ENCODE results near the gene OSBPL1A. TPM values are rescaled to one million over a fixed set of nuclear protein-coding genes. Genes with fewer than 3 reads are reported as not detected.
A peak's percentile ranks its signal among the peaks of the same experiment; 100 is the strongest.

OSBPL1A gene
- total RNA-seq, 8 experiments from 2014 or later: 15.2 to 42.4 (median 23.9) TPM

DNA sequence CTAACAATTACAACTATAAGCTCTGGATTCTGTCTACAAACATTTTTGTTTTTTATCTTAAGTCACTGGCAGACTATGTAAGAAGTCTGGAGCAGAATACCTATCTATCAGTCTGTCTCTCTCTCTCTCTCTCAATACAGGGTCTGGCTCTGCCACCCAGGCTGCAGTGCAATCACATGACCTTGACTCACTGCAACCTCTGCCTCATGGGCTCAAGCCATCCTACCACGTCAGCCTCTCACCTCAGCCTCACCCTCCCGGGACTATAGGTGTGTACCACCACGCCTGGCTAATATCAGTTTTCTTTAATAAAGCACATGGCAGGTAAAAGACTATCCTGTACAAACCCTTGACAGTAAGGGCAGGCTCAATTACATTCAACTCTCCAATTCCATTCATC lies 96.9 kb downstream of the OSBPL1A start:
- Histone ChIP-seq H3K4me3 (no peak overlapping the region), H3K27ac (no peak overlapping the region), H3K4me1 (replicated peaks in 1 of 2) (no peaks in the 10 kb centered on the region)
- no peak for ATAC-seq (replicated peaks in 6 of 8)
- 60 to 100% (median 90%) methylated on average over 1 to 3 of the region's 3 CpGs; no CpG with 5 or more reads in 1 of the 10 experiments for WGBS, 10 experiments
- in situ Hi-C loops (cut with MboI; ENCODE audit: low pct_unique_long_range_greater_than_20kb in 2 of 9, low sequenced_read_pairs in 9 of 9, unreplicated experiment in 9 of 9): no loop called here

DNA sequence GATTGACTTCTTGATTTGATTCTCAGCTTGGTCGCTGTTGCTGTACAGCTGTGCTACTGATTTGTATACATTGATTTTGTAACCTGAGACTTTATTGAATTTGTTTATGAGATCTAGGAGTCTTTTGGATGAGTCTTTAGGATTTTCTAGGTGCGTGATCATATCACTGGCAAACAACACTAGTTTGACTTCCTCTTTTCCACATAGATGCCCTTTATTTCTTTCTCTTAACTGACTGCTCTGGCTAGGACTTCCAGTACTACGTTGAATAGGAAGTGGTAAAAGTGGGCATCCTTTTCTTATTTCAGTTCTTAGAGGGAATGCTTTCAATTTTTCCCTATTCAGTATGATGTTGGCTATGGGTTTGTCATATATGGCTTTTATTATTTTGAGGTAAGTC lies 101.3 kb downstream of the OSBPL1A start:
- Histone ChIP-seq H3K4me1 (replicated peaks in 1 of 2) (no peaks in the 10 kb centered on the region), H3K4me3 (no peak overlapping the region), H3K27ac (no peak overlapping the region)
- 65 to 100% (median 92%) methylated on average over 2 to 3 of the region's 3 CpGs; no CpG with 5 or more reads in 1 of the 10 experiments for whole genome bisulfite sequencing, 10 experiments
- no peak for ATAC-seq (replicated peaks in 6 of 8)
- in situ Hi-C loops (cut with MboI; ENCODE audit: low pct_unique_long_range_greater_than_20kb in 2 of 9, low sequenced_read_pairs in 9 of 9, unreplicated experiment in 9 of 9): no loop called here

DNA sequence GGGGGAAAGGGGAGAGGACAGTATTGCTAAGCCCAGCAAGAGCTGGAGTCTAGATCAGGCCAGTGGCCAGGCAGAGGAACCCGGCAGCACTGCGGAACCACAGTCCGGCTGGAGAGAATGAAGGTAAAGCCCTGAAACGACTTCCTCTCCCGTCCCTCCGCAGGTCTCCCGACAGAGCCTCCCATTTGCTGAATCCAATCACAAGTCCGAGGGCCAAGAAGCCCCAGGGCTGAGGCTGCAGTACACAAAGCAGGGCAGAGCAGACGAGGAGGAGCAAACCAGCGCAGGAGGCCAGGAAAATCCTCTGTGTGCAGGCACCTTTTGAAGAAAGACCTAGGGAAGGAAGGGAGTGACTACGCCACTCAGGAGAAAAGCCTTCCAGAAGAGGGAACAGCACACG lies 104.4 kb downstream of the OSBPL1A start:
- in situ Hi-C loops (cut with MboI; ENCODE audit: low pct_unique_long_range_greater_than_20kb in 2 of 9, low sequenced_read_pairs in 9 of 9, unreplicated experiment in 9 of 9): no loop called here
- Histone ChIP-seq H3K27ac (no peak overlapping the region), H3K4me1 (replicated peaks in 1 of 2) (no peaks in the 10 kb centered on the region), H3K4me3 (no peak overlapping the region)
- ATAC-seq (replicated peaks in 6 of 8): no peak
- WGBS, 10 experiments: 65 to 100% (median 82%) methylated on average over 1 to 7 of the region's 12 CpGs; no CpG with 5 or more reads in 3 of the 10 experiments

DNA sequence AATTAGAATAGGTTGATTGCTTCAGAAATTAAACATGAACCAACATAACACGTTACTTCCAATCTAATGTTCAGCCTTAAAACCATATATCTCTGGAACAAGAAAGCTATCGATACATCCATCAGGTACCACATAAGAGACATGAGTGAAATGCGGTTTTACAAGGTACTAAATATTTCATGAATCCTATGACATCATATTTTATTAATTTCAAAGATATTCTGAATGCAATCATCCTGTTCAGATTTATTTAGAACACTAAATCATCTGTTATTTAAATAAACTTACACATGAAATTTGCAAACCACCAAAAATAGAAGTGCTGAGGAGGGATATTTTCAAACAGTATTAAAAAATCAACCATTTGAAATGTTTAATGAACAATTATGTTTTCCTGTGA lies 119.0 kb downstream of the OSBPL1A start:
- 20 to 100% (median 91%) methylated on average over 1 to 3 of the region's 3 CpGs for WGBS, 10 experiments
- Histone ChIP-seq H3K27ac (no peak overlapping the region), H3K4me1 (replicated peaks in 1 of 2) (no peaks in the 10 kb centered on the region), H3K4me3 (no peak overlapping the region)
- ATAC-seq (replicated peaks in 6 of 8): no peak
- in situ Hi-C loops (cut with MboI; ENCODE audit: low pct_unique_long_range_greater_than_20kb in 2 of 9, low sequenced_read_pairs in 9 of 9, unreplicated experiment in 9 of 9): no loop called here

DNA sequence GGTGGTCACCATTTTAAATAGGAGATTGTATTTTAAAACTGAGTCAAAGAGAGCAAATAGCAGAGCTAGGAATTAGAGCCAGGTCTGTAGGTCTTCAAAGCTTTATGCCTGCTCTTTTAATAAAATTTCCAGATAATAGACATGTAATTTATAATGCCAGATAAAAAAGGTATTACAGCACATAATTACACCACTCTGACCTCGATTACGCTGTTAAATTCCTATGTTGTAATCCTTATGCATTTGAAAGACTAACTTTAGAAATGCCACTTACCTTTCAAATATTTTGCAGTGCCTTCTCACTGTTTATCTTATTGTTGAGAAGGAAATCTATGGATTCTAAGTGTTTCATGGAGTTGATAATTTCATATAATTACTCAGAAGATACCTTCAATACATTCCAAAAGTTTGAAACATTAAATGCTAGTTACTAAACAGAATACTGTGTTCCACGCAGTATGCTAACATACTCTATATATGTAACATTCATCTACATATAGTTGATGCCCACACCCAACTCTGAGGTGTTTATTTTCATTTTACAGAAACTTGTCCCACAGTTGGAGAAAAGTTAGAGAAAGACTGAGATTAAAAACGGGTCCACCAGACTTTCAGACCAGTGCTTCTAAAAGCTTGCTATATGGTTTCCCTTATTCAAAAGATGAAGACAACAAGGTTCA lies 120.0 kb downstream of the OSBPL1A start:
- Histone ChIP-seq H3K27ac (no peak overlapping the region), H3K4me3 (no peak overlapping the region), H3K4me1 (replicated peaks in 1 of 2) (no peaks in the 10 kb centered on the region)
- ATAC-seq (replicated peaks in 6 of 8): peak in 3 of 8 experiments; percentile 54 to 83 (median 68)
- in situ Hi-C loops (cut with MboI; ENCODE audit: low pct_unique_long_range_greater_than_20kb in 2 of 9, low sequenced_read_pairs in 9 of 9, unreplicated experiment in 9 of 9): no loop called here
- WGBS, 10 experiments: 5 to 100% (median 72%) methylated on average over 3 to 4 of the region's 4 CpGs; no CpG with 5 or more reads in 1 of the 10 experiments

DNA sequence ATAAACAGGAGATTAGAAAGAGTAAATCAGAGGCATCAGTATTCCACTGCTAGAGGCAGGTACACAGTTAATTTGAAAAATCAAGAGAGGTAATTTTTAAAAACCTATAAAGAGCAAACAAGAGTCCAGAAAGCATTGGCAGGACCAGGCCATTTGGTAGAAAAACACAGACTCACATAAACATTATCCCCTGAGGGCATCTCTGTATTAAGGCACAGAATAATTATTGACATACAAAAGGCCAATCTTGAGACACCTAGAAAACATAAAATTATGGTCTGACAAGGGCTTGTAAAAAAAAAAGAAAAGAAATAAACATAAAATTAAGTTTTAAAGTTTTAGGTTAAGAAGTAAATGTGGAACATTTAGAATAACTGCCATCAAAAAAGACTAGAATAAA lies 120.6 kb downstream of the OSBPL1A start:
- in situ Hi-C loops (cut with MboI; ENCODE audit: low pct_unique_long_range_greater_than_20kb in 2 of 9, low sequenced_read_pairs in 9 of 9, unreplicated experiment in 9 of 9): no loop called here
- no peak overlapping the region for H3K4me3 ChIP-seq
- no peak overlapping the region for H3K27ac ChIP-seq
- H3K4me1 ChIP-seq (replicated peaks in 1 of 2): peaks cover 0 to 3% of the 10 kb centered on the region in 2 donors
- ATAC-seq (replicated peaks in 6 of 8): no peak

DNA sequence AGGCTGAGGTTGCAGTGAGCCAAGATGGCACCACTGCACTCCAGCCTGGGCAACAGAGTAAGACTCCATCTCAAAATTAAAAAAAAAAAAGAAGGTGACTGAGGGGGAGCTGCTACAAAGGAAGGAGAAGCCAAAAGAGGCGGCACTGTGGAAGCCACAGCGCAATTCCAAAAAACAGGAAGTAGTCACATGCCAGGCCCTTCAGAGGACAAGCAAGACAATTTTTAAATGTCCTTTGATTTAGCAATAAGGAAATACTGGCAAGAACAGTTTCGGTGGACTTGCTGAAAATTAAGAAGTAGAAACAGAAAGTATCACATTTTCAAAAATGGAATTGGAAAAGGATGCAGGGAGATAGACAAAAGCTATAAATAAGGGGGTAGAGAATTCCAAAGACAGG lies 122.8 kb downstream of the OSBPL1A start:
- 67 to 100% (median 95%) methylated on average over 1 to 3 of the region's 3 CpGs for WGBS, 10 experiments
- no peak for ATAC-seq (replicated peaks in 6 of 8)
- Histone ChIP-seq H3K27ac (no peak overlapping the region), H3K4me3 (no peak overlapping the region), H3K4me1 (replicated peaks in 1 of 2) (peaks cover 0 to 11% of the 10 kb centered on the region in 2 donors)
- in situ Hi-C loops (cut with MboI; ENCODE audit: low pct_unique_long_range_greater_than_20kb in 2 of 9, low sequenced_read_pairs in 9 of 9, unreplicated experiment in 9 of 9): no loop called here

DNA sequence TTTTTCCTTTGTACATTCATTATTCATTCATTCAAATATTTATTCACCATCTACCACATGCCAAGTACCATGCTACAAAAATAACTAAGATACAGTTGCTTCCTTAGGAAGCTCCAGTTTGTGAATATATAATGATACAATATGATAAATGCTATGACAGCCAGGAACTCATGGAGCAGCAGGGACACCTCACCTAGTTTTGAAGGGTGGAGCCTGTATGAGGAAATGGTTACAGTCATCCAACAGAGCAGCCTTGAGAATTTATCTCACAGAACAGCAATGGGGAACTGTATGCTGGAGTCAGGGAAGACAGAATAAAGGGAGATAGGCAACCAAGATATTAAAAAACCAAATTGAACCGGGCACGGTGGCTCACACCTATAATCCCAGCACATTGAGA lies 124.0 kb downstream of the OSBPL1A start:
- Histone ChIP-seq H3K4me3 (no peak overlapping the region), H3K27ac (no peak overlapping the region), H3K4me1 (replicated peaks in 1 of 2) (peaks cover 0 to 11% of the 10 kb centered on the region in 2 donors)
- in situ Hi-C loops (cut with MboI; ENCODE audit: low pct_unique_long_range_greater_than_20kb in 2 of 9, low sequenced_read_pairs in 9 of 9, unreplicated experiment in 9 of 9): no loop called here
- whole genome bisulfite sequencing, 10 experiments: 73 to 100% (median 100%) methylated on average over 1 to 2 of the region's 2 CpGs; no CpG with 5 or more reads in 6 of the 10 experiments
- ATAC-seq (replicated peaks in 6 of 8): no peak

DNA sequence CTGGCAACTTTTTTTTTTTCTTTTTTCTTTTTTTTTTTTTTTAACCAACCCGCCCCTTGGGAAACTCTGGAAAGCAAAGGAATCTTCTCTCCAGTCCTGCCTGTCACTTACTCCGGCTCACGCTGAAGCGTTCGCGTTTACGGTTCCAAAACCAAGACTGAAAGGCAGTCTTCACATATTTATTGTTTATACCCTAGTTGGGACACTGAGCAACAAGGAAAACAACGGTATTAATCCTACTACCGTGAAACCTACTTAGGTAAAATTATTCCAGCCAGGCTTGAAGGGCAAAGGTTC lies 125.4 kb downstream of the OSBPL1A start:
- Histone ChIP-seq H3K4me3 (peak overlapping the region; percentile 67 to 97 (median 88)), H3K4me1 (replicated peaks in 1 of 2) (peaks cover 0 to 11% of the 10 kb centered on the region in 2 donors), H3K27ac (peak overlapping the region in 1 of 2 donors; percentile 80)
- 0 to 7% (median 2%) methylated on average over 2 to 9 of the region's 9 CpGs; no CpG with 5 or more reads in 2 of the 10 experiments for WGBS, 10 experiments
- in situ Hi-C loops (cut with MboI; ENCODE audit: low pct_unique_long_range_greater_than_20kb in 2 of 9, low sequenced_read_pairs in 9 of 9, unreplicated experiment in 9 of 9): no loop called here
- no peak for ATAC-seq (replicated peaks in 6 of 8)

DNA sequence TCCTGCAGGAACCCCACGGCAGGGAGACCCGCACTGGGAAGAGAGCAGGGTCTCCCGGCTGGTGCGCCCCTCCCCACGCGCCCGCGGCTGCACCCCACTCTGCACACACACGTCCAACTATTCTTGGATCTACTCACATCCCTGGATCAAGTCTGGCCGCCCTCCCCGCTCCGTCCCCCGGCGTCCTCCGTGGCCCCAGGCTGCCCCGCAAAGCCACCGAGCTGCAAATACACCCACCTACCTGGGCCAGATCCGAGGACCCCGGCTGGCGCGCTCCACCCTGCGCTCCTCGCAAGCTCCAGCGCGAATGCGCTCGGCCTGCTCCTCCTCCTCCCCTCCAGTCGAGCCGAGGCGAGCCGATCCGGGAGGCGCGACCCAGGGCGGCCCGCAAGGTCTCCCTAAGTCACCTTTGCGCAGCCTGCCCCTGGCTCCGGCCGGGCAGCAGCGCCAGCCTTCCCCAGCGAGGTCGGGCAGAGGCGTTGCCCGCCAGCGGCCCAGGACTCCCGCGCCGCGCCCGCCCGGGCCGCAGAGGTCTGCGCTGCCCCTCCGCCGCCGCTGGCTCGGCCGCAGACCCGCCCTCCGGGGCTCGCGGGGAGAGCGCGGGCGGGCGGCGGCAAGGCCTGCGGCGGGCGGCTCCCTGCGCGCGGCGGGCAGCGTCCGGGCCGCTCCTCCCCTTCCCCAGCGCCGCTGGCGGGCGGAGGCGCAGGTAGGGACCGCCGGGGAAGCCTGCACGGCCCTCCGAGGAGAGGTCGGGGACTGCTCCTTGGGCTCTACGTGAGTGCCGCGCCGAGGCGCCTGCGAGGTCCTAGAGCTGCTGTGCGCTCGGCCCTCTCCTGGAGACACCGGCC lies 126.0 kb downstream of the OSBPL1A start:
- ATAC-seq (replicated peaks in 6 of 8): peak; percentile 77 to 94 (median 92)
- WGBS, 10 experiments: 0 to 4% (median 0%) methylated on average over 4 to 11 of the region's 96 CpGs; no CpG with 5 or more reads in 5 of the 10 experiments
- H3K4me3 ChIP-seq: peak overlapping the region; percentile 67 to 97 (median 88)
- in situ Hi-C loops (cut with MboI; ENCODE audit: low pct_unique_long_range_greater_than_20kb in 2 of 9, low sequenced_read_pairs in 9 of 9, unreplicated experiment in 9 of 9): no loop called here
- H3K4me1 ChIP-seq (replicated peaks in 1 of 2): peaks cover 0 to 11% of the 10 kb centered on the region in 2 donors
- peak overlapping the region; percentile 52 to 80 for H3K27ac ChIP-seq

DNA sequence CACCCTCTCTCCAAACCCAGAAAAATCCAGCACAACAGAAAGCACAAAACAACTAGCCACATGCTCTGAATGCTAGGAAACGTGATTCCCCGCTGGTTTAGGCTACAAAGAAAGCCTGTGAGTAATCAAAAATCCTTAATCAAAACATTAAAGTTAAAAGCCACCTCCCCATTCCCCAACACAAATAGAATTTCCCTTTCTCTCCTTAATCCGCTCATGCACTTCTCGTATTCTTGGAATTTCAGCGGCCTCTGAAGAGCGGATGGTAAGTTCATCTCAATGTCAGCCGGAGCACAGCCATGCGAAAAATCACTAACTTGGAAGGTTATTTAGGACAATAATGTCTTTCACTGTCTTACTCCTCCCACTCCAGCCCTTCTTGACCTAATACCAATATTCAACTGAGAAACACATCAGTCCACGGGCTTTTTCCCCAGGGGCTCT lies 126.7 kb downstream of the OSBPL1A start:
- H3K4me3 ChIP-seq: peak overlapping the region; percentile 67 to 97 (median 88)
- peak in 5 of 8 experiments; percentile 5 to 30 (median 14) for ATAC-seq (replicated peaks in 6 of 8)
- WGBS, 10 experiments: 0 to 20% (median 0%) methylated on average over 1 to 8 of the region's 9 CpGs; no CpG with 5 or more reads in 1 of the 10 experiments
- H3K27ac ChIP-seq: peak overlapping the region in 1 of 2 donors; percentile 80
- peaks cover 0 to 11% of the 10 kb centered on the region in 2 donors for H3K4me1 ChIP-seq (replicated peaks in 1 of 2)
- in situ Hi-C loops (cut with MboI; ENCODE audit: low pct_unique_long_range_greater_than_20kb in 2 of 9, low sequenced_read_pairs in 9 of 9, unreplicated experiment in 9 of 9): no loop called here

DNA sequence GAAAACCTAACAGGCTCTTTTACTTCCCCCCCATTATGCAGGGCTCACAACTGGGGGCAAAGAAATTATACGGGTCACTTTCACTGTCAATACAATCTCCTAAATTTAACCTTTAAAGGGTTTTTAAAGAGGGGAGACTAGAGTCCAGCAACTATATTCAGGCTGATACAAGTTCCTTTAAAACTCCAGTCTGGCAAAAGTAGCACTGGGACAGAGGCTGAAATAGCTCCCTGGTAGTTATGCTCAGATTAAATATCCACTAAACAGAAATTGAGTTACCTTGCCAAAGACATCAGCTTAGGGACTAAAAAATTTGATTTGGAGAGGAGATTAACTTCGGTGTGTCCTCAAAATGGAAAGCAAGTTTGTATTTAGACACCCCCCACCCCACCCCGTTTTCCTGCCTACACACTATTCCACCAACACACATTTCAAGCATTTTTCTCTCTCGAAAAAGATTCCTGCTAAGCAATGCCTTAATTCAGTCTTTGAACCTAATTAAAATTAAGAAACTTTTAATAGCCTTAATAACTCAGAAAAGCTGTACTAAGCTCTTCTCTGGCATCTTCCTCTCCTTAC lies 127.2 kb downstream of the OSBPL1A start:
- WGBS, 10 experiments: 0 to 22% (median 6%) methylated on average over 1 to 4 of the region's 4 CpGs; no CpG with 5 or more reads in 1 of the 10 experiments
- no peak for ATAC-seq (replicated peaks in 6 of 8)
- H3K27ac ChIP-seq: no peak overlapping the region

More for the DNA sequence above, 127.2 kb downstream of the OSBPL1A start:
- in situ Hi-C loops (cut with MboI; ENCODE audit: low pct_unique_long_range_greater_than_20kb in 2 of 9, low sequenced_read_pairs in 9 of 9, unreplicated experiment in 9 of 9): no loop called here
- Histone ChIP-seq H3K4me1 (replicated peaks in 1 of 2) (peaks cover 0 to 11% of the 10 kb centered on the region in 2 donors), H3K4me3 (peak overlapping the region; percentile 67 to 97 (median 88))
